Measurements from ENCODE around the gene CD109. TPM values are rescaled to one million over a fixed set of nuclear protein-coding genes. Genes with fewer than 3 reads are reported as not detected.
"Not testable (repeated sequence)": the region's sequence is repeated elsewhere in the genome, so short reads cannot be mapped to it uniquely, and the experiment has no call there.

Gene CD109
- total RNA-seq, 1 donor from 2014 or later, result 0.33 TPM

GRCh38 chr6:73830119-73830518 lies 134.1 kb downstream of the CD109 start:
- ATAC-seq (no peak), DNase-seq (ENCODE audit: low spot score) (no peak)

- no peak for DNase-seq (ENCODE audit: low spot score)
- ATAC-seq, result no peak
Observed at GRCh38 chr6:73832313-73832712, 136.3 kb downstream of the CD109 start.

- ATAC-seq; DNase-seq (ENCODE audit: low spot score): not testable (repeated sequence)
Observed at GRCh38 chr6:73844696-73845095, 148.7 kb downstream of the CD109 start.

GRCh38 chr6:73851048-73851447 lies 155.0 kb downstream of the CD109 start:
- not testable (repeated sequence) for DNase-seq (ENCODE audit: low spot score); ATAC-seq

- ATAC-seq, result peak; percentile 98
Observed at GRCh38 chr6:73854998-73855718, 159.2 kb downstream of the CD109 start.

DNA sequence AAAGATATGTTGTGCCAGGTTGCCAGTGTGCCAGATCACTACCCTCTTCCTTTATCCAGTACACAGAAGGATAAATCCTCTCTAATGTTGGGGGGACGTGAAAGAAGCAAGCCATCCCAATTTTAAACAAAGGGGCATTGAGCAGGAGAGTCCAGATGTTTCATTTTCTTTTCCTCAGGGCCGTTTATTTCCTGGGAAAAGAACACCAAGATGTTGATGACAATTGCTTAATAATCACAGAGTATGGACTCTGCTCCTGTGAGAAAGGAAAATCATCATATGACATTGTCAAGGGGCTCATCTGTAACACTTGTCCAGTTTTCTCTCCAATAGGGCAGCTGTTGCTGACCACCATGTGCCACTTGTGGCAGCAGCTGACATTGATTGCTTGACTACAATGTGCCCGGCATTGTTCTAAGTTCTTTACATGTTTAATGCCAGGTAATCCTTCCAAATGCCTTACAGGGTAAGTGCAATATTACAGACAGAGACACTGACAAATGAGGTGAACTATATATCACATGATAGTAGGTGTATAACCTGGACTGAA lies 161.4 kb downstream of the CD109 start:
- ATAC-seq (no peak), DNase-seq (ENCODE audit: low spot score) (no peak)

More at GRCh38 chr6:73854998-73855718, 159.2 kb downstream of the CD109 start:
- DNase-seq (ENCODE audit: low spot score), result no peak

DNA sequence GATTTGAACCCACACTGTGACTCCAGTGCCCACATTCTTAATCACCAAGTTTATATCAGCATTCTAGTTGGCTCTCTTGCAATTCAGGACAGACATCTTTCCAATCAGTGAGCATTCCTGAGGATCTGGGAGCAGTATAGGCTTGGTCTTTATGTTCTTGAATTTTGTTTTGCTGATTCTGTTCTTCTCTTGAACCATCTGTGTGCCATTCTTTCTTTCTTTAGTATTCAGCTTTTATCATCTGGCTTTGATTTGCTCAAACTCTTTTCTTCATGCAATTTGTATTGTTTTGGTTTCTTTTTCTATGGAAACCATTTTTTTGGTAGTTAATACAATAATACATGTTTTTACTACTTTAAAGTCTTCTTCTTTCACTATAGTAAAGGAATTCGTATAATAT lies 162.4 kb downstream of the CD109 start:
- no peak for ATAC-seq

DNA sequence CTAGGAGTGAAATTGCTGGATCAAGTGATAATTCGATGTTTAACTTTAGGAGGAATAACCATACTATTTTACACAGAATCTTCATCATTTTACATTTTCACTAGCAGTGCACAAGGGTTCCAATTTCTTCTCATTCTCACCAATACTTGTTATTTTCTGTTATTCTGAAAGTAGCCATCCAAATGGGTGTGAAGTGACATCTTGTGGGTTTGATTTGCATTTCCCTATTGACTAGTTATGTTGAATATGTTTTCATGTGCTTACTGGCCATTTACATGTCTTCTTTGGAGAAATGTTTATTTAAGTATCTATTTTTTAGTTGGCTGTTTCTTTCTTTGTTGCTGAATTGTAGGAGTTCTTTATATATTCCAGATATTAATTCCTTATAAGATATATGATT lies 164.3 kb downstream of the CD109 start:
- no peak for DNase-seq (ENCODE audit: low spot score)
- ATAC-seq, result no peak

More for the DNA sequence above, 162.4 kb downstream of the CD109 start:
- no peak for DNase-seq (ENCODE audit: low spot score)

DNA sequence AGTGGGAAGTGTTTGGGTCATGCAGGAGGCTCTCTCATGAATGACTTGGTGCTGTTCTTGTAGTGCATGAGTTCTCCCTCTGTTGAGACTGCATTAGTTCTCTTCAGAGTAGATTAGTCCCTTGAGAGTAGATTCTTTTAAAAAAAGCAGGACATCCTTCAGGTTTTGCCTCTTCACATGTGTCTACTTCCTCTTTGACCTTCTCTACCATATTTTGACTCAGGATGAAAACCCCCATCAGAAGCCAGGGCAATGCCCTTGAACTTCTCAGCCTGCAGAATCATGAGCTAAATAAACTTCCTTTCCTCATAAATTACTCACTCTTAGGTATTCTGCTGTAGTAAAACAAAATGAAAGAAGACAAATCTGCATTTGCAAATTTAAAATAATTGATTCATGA lies 170.3 kb downstream of the CD109 start:
- DNase-seq (ENCODE audit: low spot score) (no peak), ATAC-seq (no peak)

GRCh38 chr6:73867411-73867810 lies 171.4 kb downstream of the CD109 start:
- ATAC-seq (no peak), DNase-seq (ENCODE audit: low spot score) (no peak)

GRCh38 chr6:73870907-73871306 lies 174.9 kb downstream of the CD109 start:
- DNase-seq (ENCODE audit: low spot score) (no peak), ATAC-seq (no peak)

DNA sequence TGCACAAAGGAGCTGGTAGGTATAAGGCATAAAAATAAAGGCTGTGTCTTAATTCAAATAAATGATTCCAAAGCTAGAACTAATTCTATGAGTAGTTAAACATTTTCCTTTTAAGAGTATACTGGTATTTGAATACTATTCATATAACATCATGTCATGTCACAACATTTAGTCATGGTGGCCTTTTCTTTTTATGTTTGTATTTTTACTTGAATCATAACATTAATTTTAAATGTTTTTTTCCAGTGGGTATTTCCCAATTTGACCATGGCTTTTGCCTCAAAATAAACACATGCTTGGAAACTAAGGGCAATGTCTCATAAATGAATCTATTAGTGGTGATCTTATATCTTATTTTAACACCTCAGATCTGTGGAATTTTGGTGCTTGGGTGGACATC lies 177.1 kb downstream of the CD109 start:
- DNase-seq (ENCODE audit: low spot score) (no peak), ATAC-seq (no peak)

Other genes with a start within 250 kb of the CD109 start
- gene CGAS, start 243.9 kb upstream of the CD109 start, total RNA-seq, result 0.35 TPM
- gene MTO1, start 234.5 kb upstream of the CD109 start, total RNA-seq, result 30.4 TPM
- gene EEF1A1, start 175.2 kb upstream of the CD109 start, total RNA-seq, result 3,300 TPM
- 10.0 TPM for gene SLC17A5, start 42.2 kb upstream of the CD109 start, total RNA-seq

All from left lobe of liver (tissue), 2 donors.